ENCODE measurements around the gene SLC44A3. TPM values are rescaled to one million over a fixed set of nuclear protein-coding genes. Genes with fewer than 3 reads are reported as not detected.

Gene SLC44A3
- polyA plus RNA-seq, 3 donors: not detected

- Mint-ChIP-seq H3K4me1 (peaks cover 4% of the 10 kb centered on the region), H3K9me3 (peaks cover 0 to 4% (median 2%) of the 10 kb centered on the region in 7 donors), H3K27me3 (ENCODE audit: low read depth in 3 of 3) (peaks cover 3 to 7% (median 7%) of the 10 kb centered on the region in 3 donors), H3K4me3 (no peak overlapping the region), H3K27ac (no peak overlapping the region), H3K36me3 (no peaks in the 10 kb centered on the region)
- intact Hi-C loops (cut with micrococcal nuclease): no loop called here
- Histone ChIP-seq H3K4me3 (replicated peaks in 1 of 3; ENCODE audit: low read depth in 2 of 3, low read length in 3 of 3) (no peak overlapping the region), H3K79me2 (ENCODE audit: insufficient read depth, low read length) (no peaks in the 10 kb centered on the region), H3K27me3 (ENCODE audit: control insufficient read depth in 2 of 2, insufficient read depth in 2 of 2, low read length in 2 of 2) (no peaks in the 10 kb centered on the region), H3K4me1 (ENCODE audit: control insufficient read depth in 1 of 2, insufficient read depth in 2 of 2, low read length in 2 of 2) (no peaks in the 10 kb centered on the region), H3K36me3 (replicated peaks in 1 of 2; ENCODE audit: control insufficient read depth in 1 of 2, insufficient read depth in 2 of 2, low read length in 2 of 2) (no peaks in the 10 kb centered on the region), H2AFZ (ENCODE audit: insufficient read depth, low read depth, low read length, poor library complexity, severe bottlenecking) (no peak overlapping the region), H3K4me2 (replicated peaks; ENCODE audit: extremely low read depth, low read length, poor library complexity, severe bottlenecking) (no peak overlapping the region), H3K9ac (ENCODE audit: insufficient read depth, low read length, poor library complexity, severe bottlenecking) (no peak overlapping the region), H3K9me3 (replicated peaks in 1 of 2; ENCODE audit: control insufficient read depth in 1 of 2, insufficient read depth in 1 of 2, low read length in 2 of 2) (no peaks in the 10 kb centered on the region), H3K27ac (ENCODE audit: low read depth in 1 of 2, low read length in 2 of 2) (no peak overlapping the region), H4K20me1 (ENCODE audit: insufficient read depth, low read length) (no peaks in the 10 kb centered on the region)
- TF ChIP-seq CTCF (IDR thresholded peaks at IDR 0.05): no peak
- no peak for DNase-seq
- WGBS (ENCODE audit: insufficient coverage): no CpG with 5 or more reads among the region's 4 CpGs
These were observed 55.6 kb downstream of the SLC44A3 start for GRCh38 chr1:94875794-94876193.

- Histone ChIP-seq H3K27ac (ENCODE audit: low read depth in 1 of 2, low read length in 2 of 2) (no peak overlapping the region), H3K9me3 (replicated peaks in 1 of 2; ENCODE audit: control insufficient read depth in 1 of 2, insufficient read depth in 1 of 2, low read length in 2 of 2) (no peaks in the 10 kb centered on the region), H3K9ac (ENCODE audit: insufficient read depth, low read length, poor library complexity, severe bottlenecking) (no peak overlapping the region), H3K36me3 (replicated peaks in 1 of 2; ENCODE audit: control insufficient read depth in 1 of 2, insufficient read depth in 2 of 2, low read length in 2 of 2) (no peaks in the 10 kb centered on the region), H3K4me2 (replicated peaks; ENCODE audit: extremely low read depth, low read length, poor library complexity, severe bottlenecking) (no peak overlapping the region), H2AFZ (ENCODE audit: insufficient read depth, low read depth, low read length, poor library complexity, severe bottlenecking) (no peak overlapping the region), H3K27me3 (ENCODE audit: control insufficient read depth in 2 of 2, insufficient read depth in 2 of 2, low read length in 2 of 2) (no peaks in the 10 kb centered on the region), H3K4me1 (ENCODE audit: control insufficient read depth in 1 of 2, insufficient read depth in 2 of 2, low read length in 2 of 2) (no peaks in the 10 kb centered on the region), H4K20me1 (ENCODE audit: insufficient read depth, low read length) (no peaks in the 10 kb centered on the region), H3K4me3 (replicated peaks in 1 of 3; ENCODE audit: low read depth in 2 of 3, low read length in 3 of 3) (no peak overlapping the region), H3K79me2 (ENCODE audit: insufficient read depth, low read length) (no peaks in the 10 kb centered on the region)
- no peaks in the 10 kb centered on the region for H3K36me3 Mint-ChIP-seq
- 38% methylated on average over 3 of the region's 3 CpGs for WGBS (ENCODE audit: insufficient coverage)
- intact Hi-C loops (cut with micrococcal nuclease): no loop called here
- DNase-seq: no peak
- H3K4me3 Mint-ChIP-seq: no peak overlapping the region
- no peak for TF ChIP-seq CTCF (IDR thresholded peaks at IDR 0.05)
- peaks cover 4% of the 10 kb centered on the region for H3K4me1 Mint-ChIP-seq
- no peak overlapping the region for H3K27ac Mint-ChIP-seq
- H3K9me3 Mint-ChIP-seq: peaks cover 0 to 4% (median 0%) of the 10 kb centered on the region in 7 donors
- peaks cover 3 to 7% (median 6%) of the 10 kb centered on the region in 3 donors for H3K27me3 Mint-ChIP-seq (ENCODE audit: low read depth in 3 of 3)
These were observed 56.2 kb downstream of the SLC44A3 start for GRCh38 chr1:94876362-94876761.
